Endometrial microvascular endothelial cells (primary cell): ENCODE results near the gene ATP1A4. TPM values are rescaled to one million over a fixed set of nuclear protein-coding genes. Genes with fewer than 3 reads are reported as not detected.

Experiments used
- in situ Hi-C: cut with HindIII; loops from 2 replicates; pipeline ENCODE4 v1.10.0; 2017; ENCODE audit warnings: low sequenced_read_pairs, low pct_unique_long_range_greater_than_20kb; ENCODE audit errors: inconsistent ontology term
- total RNA-seq: library from RNA; depleted of rRNA; stranded (reverse); fragments of >200 nt; gene quantifications from one replicate; pipeline ENCODE4 v1.2.3, GENCODE V29; 2015; ENCODE audit errors: inconsistent ontology term

Gene ATP1A4
- total RNA-seq, 1 donor from 2014 or later: not detected

- in situ Hi-C loops: no loop called here
These were observed 59.8 kb downstream of the ATP1A4 start for GRCh38 chr1:160211046-160211790.

GRCh38 chr1:160214481-160215140 is 63.2 kb downstream of the ATP1A4 start:
- in situ Hi-C loops: no loop called here

- in situ Hi-C loops: no loop called here
These were observed 64.9 kb downstream of the ATP1A4 start for GRCh38 chr1:160216301-160216700.

- in situ Hi-C loops: no loop called here
These were observed 66.2 kb downstream of the ATP1A4 start for GRCh38 chr1:160217481-160218051.

- in situ Hi-C loops: no loop called here
These were observed 67.9 kb downstream of the ATP1A4 start for GRCh38 chr1:160219062-160219929.

GRCh38 chr1:160220301-160220700 is 68.9 kb downstream of the ATP1A4 start:
- in situ Hi-C loops: no loop called here

GRCh38 chr1:160221089-160221488 is 69.7 kb downstream of the ATP1A4 start:
- in situ Hi-C loops: no loop called here

- in situ Hi-C loops: no loop called here
These were observed 71.1 kb downstream of the ATP1A4 start for GRCh38 chr1:160222546-160222945.

- in situ Hi-C loops: no loop called here
These were observed 73.2 kb downstream of the ATP1A4 start for GRCh38 chr1:160224606-160225005.

GRCh38 chr1:160225345-160225744 is 73.9 kb downstream of the ATP1A4 start:
- in situ Hi-C loops: no loop called here

GRCh38 chr1:160226623-160227022 is 75.2 kb downstream of the ATP1A4 start:
- in situ Hi-C loops: no loop called here

GRCh38 chr1:160227034-160227433 is 75.6 kb downstream of the ATP1A4 start:
- in situ Hi-C loops: no loop called here

- in situ Hi-C loops: no loop called here
These were observed 76.2 kb downstream of the ATP1A4 start for GRCh38 chr1:160227561-160227960.

- in situ Hi-C loops: no loop called here
These were observed 77.0 kb downstream of the ATP1A4 start for GRCh38 chr1:160228431-160228830.

GRCh38 chr1:160232911-160233310 is 81.5 kb downstream of the ATP1A4 start:
- in situ Hi-C loops: no loop called here

Other genes with a start within 250 kb of the ATP1A4 start
- gene TAGLN2, start 226.1 kb upstream of the ATP1A4 start, total RNA-seq: 1,070 TPM
- not detected for gene IGSF9, start 206.0 kb upstream of the ATP1A4 start, total RNA-seq
- gene SLAMF9, start 197.4 kb upstream of the ATP1A4 start, total RNA-seq: not detected
- gene PIGM, start 119.6 kb upstream of the ATP1A4 start, total RNA-seq: 3.8 TPM
- gene KCNJ10, start 81.4 kb upstream of the ATP1A4 start, total RNA-seq: not detected
- not detected for gene KCNJ9, start 70.1 kb upstream of the ATP1A4 start, total RNA-seq
- 6.0 TPM for gene IGSF8, start 53.0 kb upstream of the ATP1A4 start, total RNA-seq
- not detected for gene ATP1A2, start 35.8 kb upstream of the ATP1A4 start, total RNA-seq
- gene CASQ1, start 39.0 kb downstream of the ATP1A4 start, total RNA-seq: 0.09 TPM
- 112 TPM for gene PEA15, start 53.8 kb downstream of the ATP1A4 start, total RNA-seq
- gene DCAF8, start 110.9 kb downstream of the ATP1A4 start, total RNA-seq: 64.8 TPM
- 75.4 TPM for gene PEX19, start 133.5 kb downstream of the ATP1A4 start, total RNA-seq
- gene COPA, start 191.6 kb downstream of the ATP1A4 start, total RNA-seq: 163 TPM
- 105 TPM for gene NCSTN, start 191.8 kb downstream of the ATP1A4 start, total RNA-seq
- not detected for gene NHLH1, start 215.5 kb downstream of the ATP1A4 start, total RNA-seq
- gene VANGL2, start 249.0 kb downstream of the ATP1A4 start, total RNA-seq: not detected